Astrocyte (in vitro differentiated cells and primary cell): ENCODE measurements around the gene ECE2. TPM values are rescaled to one million over a fixed set of nuclear protein-coding genes. Genes with fewer than 3 reads are reported as not detected.

Experiments used
- DNase-seq: peaks from one replicate; pipeline ENCODE4 v3.0.0-alpha.2; 2010; ENCODE audit warnings: low read depth
- FAIRE-seq: peaks from 2 replicates; lab custom pipeline; 2011; peaks lifted over from hg19 to GRCh38; lab: Jason Lieb, UNC
- H2AFZ ChIP-seq: 2 replicates; pipeline ENCODE4 v1.6.0; 2012; ENCODE audit warnings: low read depth, low read length, inconsistent platforms
- H3K27ac ChIP-seq: 2 replicates; pipeline ENCODE4 v1.5.1; 2011; ENCODE audit warnings: low read depth, low read length, inconsistent platforms
- H3K27me3 ChIP-seq: 2 replicates; pipeline ENCODE4 v1.6.0; 2011; ENCODE audit warnings: low read length, inconsistent platforms; ENCODE audit not compliant: insufficient read depth
- H3K36me3 ChIP-seq: 2 replicates; pipeline ENCODE4 v1.5.1; 2011; ENCODE audit warnings: low read length, inconsistent platforms; ENCODE audit not compliant: insufficient read depth
- H3K4me1 ChIP-seq: 2 replicates; pipeline ENCODE4 v1.5.1; 2011; ENCODE audit warnings: low read length, inconsistent platforms; ENCODE audit not compliant: insufficient read depth
- H3K4me2 ChIP-seq: 2 replicates; pipeline ENCODE4 v1.6.0; 2012; ENCODE audit warnings: low read length, inconsistent platforms
- H3K4me3 ChIP-seq: 2 replicates; pipeline ENCODE4 v1.5.1; 2011; ENCODE audit warnings: low read depth, mild to moderate bottlenecking, low read length, inconsistent platforms; ENCODE audit not compliant: insufficient read depth
- H3K79me2 ChIP-seq: 2 replicates; pipeline ENCODE4 v1.6.0; 2012; ENCODE audit warnings: mild to moderate bottlenecking, low read length, inconsistent platforms; ENCODE audit not compliant: insufficient read depth
- H3K9ac ChIP-seq: 2 replicates; pipeline ENCODE4 v1.6.0; 2012; ENCODE audit warnings: mild to moderate bottlenecking, low read length, inconsistent platforms
- H3K9me3 ChIP-seq: 2 replicates; pipeline ENCODE4 v1.5.1; 2012; ENCODE audit warnings: low read depth, mild to moderate bottlenecking, low read length, inconsistent platforms; ENCODE audit not compliant: insufficient read depth
- H4K20me1 ChIP-seq: 2 replicates; pipeline ENCODE4 v1.6.0; 2012; ENCODE audit warnings: low read length, inconsistent platforms; ENCODE audit not compliant: insufficient read depth
- H3K27ac Mint-ChIP-seq: one replicate; pipeline ENCODE4 v1.8.0; 2021; ENCODE audit warnings: mild to moderate bottlenecking, mixed read lengths; ENCODE audit not compliant: unreplicated experiment
- H3K27me3 Mint-ChIP-seq: one replicate; pipeline ENCODE4 v1.8.0; 2021; ENCODE audit warnings: low read depth, mixed read lengths; ENCODE audit not compliant: unreplicated experiment
- H3K36me3 Mint-ChIP-seq: one replicate; pipeline ENCODE4 v1.8.0; 2021; ENCODE audit warnings: low read depth, mixed read lengths; ENCODE audit not compliant: unreplicated experiment
- H3K4me1 Mint-ChIP-seq: one replicate; pipeline ENCODE4 v1.8.0; 2021; ENCODE audit warnings: low read depth, mixed read lengths; ENCODE audit not compliant: unreplicated experiment
- H3K4me3 Mint-ChIP-seq: one replicate; pipeline ENCODE4 v1.8.0; 2021; ENCODE audit warnings: mild to moderate bottlenecking, moderate library complexity, mixed read lengths; ENCODE audit not compliant: unreplicated experiment
- H3K9me3 Mint-ChIP-seq: one replicate; pipeline ENCODE4 v1.8.0; 2021; ENCODE audit warnings: mild to moderate bottlenecking, mixed read lengths; ENCODE audit not compliant: unreplicated experiment
- EZH2 ChIP-seq: IDR thresholded peaks from 2 replicates; pipeline ENCODE4 v1.6.1; 2012; ENCODE audit warnings: mild to moderate bottlenecking, low read length, inconsistent platforms; ENCODE audit not compliant: insufficient read depth
- total RNA-seq: library from RNA; stranded (reverse); gene quantifications from 2 replicates; pipeline ENCODE4 v1.2.1, GENCODE V29; 2021
- TF ChIP-seq, protein P1 (sequence below): IDR thresholded peaks from 2 replicates; pipeline ENCODE4 v1.5.1; 2011; ENCODE audit warnings: low read depth, mild to moderate bottlenecking, inconsistent platforms, low read length, moderate library complexity; ENCODE audit not compliant: insufficient read depth

Gene ECE2
- total RNA-seq, 1 donor from 2014 or later, result not detected

DNA sequence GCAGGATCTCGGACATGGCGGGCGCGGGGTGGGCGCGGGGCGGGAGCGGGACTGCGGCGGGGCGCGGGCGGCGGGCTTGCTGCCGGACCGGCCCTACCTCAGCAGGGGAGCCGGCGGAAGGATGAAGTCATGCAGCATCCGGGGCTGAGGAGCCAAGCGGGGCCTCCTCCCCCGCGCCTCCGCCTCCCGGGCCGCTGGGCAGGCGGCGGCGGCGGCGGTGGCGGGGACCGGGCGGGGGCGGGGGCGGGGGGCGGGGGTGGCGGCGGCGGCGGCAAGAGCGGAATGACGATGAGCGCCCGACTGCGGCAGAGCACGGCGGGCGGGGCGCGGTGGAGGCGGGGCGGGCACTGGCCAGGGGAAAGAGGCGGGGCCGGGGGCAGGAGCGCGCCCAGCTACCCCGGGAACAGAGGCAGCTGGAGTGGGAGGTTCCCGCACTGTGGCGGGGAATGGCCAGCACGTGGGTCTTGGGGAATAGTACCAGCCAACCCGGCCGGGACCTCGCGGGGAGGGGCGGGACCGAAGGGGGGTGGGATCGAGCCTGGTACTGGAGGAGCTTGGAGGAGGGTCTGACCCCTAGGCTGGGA, 14.5 kb upstream of the ECE2 start, which contains the start of gene CAMK2N2:
Gene CAMK2N2 (minus strand): TSS at position 284 of the 584 bp plus-strand sequence. CDS start 268 bp downstream, at position 16.
- no peak for TF ChIP-seq EZH2
- TF ChIP-seq, protein P1, sequence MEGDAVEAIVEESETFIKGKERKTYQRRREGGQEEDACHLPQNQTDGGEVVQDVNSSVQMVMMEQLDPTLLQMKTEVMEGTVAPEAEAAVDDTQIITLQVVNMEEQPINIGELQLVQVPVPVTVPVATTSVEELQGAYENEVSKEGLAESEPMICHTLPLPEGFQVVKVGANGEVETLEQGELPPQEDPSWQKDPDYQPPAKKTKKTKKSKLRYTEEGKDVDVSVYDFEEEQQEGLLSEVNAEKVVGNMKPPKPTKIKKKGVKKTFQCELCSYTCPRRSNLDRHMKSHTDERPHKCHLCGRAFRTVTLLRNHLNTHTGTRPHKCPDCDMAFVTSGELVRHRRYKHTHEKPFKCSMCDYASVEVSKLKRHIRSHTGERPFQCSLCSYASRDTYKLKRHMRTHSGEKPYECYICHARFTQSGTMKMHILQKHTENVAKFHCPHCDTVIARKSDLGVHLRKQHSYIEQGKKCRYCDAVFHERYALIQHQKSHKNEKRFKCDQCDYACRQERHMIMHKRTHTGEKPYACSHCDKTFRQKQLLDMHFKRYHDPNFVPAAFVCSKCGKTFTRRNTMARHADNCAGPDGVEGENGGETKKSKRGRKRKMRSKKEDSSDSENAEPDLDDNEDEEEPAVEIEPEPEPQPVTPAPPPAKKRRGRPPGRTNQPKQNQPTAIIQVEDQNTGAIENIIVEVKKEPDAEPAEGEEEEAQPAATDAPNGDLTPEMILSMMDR, result no peak
- Mint-ChIP-seq H3K27ac (peak within 1 kb of the TSS; percentile 45), H3K4me1 (peaks cover 11% of the 10 kb centered on the region), H3K4me3 (peak within 1 kb of the TSS; percentile 89), H3K27me3 (peaks cover 53% of the 10 kb centered on the region), H3K9me3 (peaks cover 3% of the 10 kb centered on the region), H3K36me3 (peaks cover 12% of the 10 kb centered on the region)
- peak within 1 kb of the TSS; percentile 97 for H3K4me2 ChIP-seq
- FAIRE-seq (no peak), DNase-seq (peak; percentile 34)
- H3K36me3 ChIP-seq, result no peaks in the 10 kb centered on the region
- no peaks in the 10 kb centered on the region for H3K9me3 ChIP-seq
- no peaks in the 10 kb centered on the region for H3K79me2 ChIP-seq
- H3K27me3 ChIP-seq, result peaks cover 11% of the 10 kb centered on the region
- peak within 1 kb of the TSS; percentile 79 for H2AFZ ChIP-seq
- no peak within 1 kb of the TSS for H3K27ac ChIP-seq
- H3K4me1 ChIP-seq, result peaks cover 18% of the 10 kb centered on the region
- H3K9ac ChIP-seq, result peak within 1 kb of the TSS; percentile 61
- H3K4me3 ChIP-seq, result peak within 1 kb of the TSS; percentile 63
- peaks cover 32% of the 10 kb centered on the region for H4K20me1 ChIP-seq

DNA sequence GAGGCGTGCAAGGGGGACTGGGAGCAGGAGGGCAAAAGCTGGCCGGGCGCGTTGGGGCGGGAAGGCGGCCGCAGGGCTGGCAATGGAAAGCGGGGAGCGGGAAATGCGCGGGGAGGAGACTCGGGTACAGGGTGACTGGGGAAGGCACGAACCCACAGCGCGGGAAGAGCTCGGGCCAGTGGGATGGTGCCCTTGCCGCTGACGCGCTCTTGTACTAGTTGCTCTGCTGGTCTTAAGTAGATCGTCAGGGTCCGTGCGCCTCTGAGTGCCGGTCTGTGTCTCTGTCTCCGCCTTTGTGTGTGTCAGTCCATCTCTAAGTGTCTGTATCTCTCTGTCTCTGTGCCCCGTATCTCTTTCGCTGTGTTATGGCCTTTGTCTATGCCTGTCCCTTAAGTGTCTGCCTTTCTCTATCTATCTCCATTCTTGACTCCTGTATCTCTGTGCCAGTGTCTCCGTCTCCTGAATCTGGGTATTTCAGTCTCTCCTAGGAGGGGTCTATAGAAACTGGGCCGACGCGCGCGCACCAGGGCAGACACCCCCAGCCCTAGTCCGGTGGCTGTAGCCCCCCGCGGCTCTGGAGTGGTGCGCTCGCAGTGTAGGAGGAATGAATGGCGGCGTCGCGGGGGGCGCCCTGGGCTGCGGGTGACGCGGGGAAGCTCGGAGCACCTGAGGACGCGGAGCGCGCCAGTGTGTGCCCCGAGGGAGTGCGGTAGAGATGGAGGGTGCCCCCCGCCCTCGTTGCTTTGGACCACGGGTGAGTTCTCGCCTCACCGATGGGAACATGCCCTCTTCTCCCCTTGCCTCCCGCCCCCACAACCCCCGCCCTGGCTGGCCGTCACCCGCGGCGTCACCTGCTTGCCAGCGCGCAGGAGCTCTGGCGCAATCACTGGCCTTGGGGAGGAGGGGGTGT, 13.7 kb upstream of the ECE2 start:
- Histone ChIP-seq H3K9me3 (no peaks in the 10 kb centered on the region), H2AFZ (peak overlapping the region; percentile 79), H4K20me1 (peaks cover 31% of the 10 kb centered on the region), H3K27me3 (peaks cover 11% of the 10 kb centered on the region), H3K4me2 (peak overlapping the region; percentile 97), H3K4me3 (peak overlapping the region; percentile 63), H3K9ac (peak overlapping the region; percentile 61), H3K79me2 (no peaks in the 10 kb centered on the region), H3K27ac (no peak overlapping the region), H3K4me1 (peaks cover 18% of the 10 kb centered on the region), H3K36me3 (no peaks in the 10 kb centered on the region)
- H3K4me3 Mint-ChIP-seq, result peak overlapping the region; percentile 89
- no peak for FAIRE-seq
- H3K9me3 Mint-ChIP-seq, result peaks cover 4% of the 10 kb centered on the region
- peak overlapping the region; percentile 45 for H3K27ac Mint-ChIP-seq
- H3K4me1 Mint-ChIP-seq, result peaks cover 11% of the 10 kb centered on the region
- H3K27me3 Mint-ChIP-seq, result peaks cover 55% of the 10 kb centered on the region
- peak; percentile 57 for TF ChIP-seq EZH2
- TF ChIP-seq, protein P1, result no peak
- H3K36me3 Mint-ChIP-seq, result peaks cover 12% of the 10 kb centered on the region
- peak; percentile 23 for DNase-seq
